Metanephros (tissue), 1 donor: ENCODE results near the gene PDGFB. TPM values are rescaled to one million over a fixed set of nuclear protein-coding genes. Genes with fewer than 3 reads are reported as not detected.

ENCODE experiments used
- total RNA-seq: library from RNA; depleted of rRNA; stranded (reverse); fragments of >200 nt; gene quantifications from one replicate; pipeline ENCODE4 v1.2.3, GENCODE V29; 2014

Gene PDGFB
- 15.8 TPM for total RNA-seq

DNA sequence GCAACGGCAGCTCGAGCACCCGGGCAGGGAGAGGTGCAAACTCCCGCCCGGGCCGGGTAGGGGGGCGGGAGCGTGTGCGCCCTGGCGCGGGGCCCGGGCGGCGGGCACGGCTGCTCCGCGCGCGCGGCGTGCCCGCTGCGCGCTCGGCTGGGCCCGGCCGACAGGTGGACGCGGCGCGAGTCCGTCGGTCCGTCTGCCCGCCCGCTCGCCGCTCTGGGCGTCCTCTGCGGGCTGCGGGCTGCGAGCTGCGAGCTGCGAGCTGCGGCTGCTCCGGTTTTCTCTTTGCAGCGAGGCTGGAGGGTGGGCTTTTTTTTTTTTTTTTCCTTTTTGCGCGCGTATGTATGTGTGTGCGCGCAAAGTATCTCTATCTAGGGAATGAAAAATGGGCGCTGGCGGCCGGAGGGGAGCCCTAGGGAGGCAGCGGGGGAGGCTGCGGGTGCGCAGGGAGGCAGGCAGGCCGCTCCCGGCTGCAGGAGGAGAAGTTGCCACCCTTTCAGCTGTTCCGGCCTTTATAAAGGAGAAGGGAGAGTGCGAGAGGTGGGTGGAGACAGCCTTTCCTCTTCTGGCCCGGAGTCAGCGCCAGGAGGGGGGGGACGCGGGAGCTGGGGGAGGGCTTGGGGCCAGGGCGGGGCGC is at the start of gene PDGFB:
Gene PDGFB, minus strand, starts transcription at position 487 of the 634 bp plus-strand sequence. CDS start 1,019 bp downstream, outside the sequence.

Other genes starting within 250 kb of the PDGFB start
- 4.4 TPM for gene APOBEC3C, start 230.7 kb downstream of the PDGFB start, total RNA-seq
- 1.1 TPM for gene APOBEC3D, start 223.9 kb downstream of the PDGFB start, total RNA-seq
- gene APOBEC3F, start 204.1 kb downstream of the PDGFB start, total RNA-seq, result 7.5 TPM
- gene APOBEC3G, start 167.7 kb downstream of the PDGFB start, total RNA-seq, result 12.0 TPM
- gene APOBEC3H, start 147.7 kb downstream of the PDGFB start, total RNA-seq, result 0.18 TPM
- 14.7 TPM for gene CBX7, start 92.3 kb downstream of the PDGFB start, total RNA-seq
- 3,148 TPM for gene RPL3, start 74.6 kb upstream of the PDGFB start, total RNA-seq
- gene SYNGR1, start 105.0 kb upstream of the PDGFB start, total RNA-seq, result 41.5 TPM
- gene TAB1, start 154.8 kb upstream of the PDGFB start, total RNA-seq, result 25.6 TPM
- 13.0 TPM for gene MGAT3, start 212.0 kb upstream of the PDGFB start, total RNA-seq